HG03097 (cell line): ENCODE data around the gene HEXD.
"Not testable (repeated sequence)": the region's sequence is repeated elsewhere in the genome, so short reads cannot be mapped to it uniquely, and the experiment has no call there.

Source experiments
- ATAC-seq: cut with Tn5 transposase; IDR thresholded peaks from one replicate; pipeline ENCODE4 v1.9.1; 2021; ENCODE audit not compliant: unreplicated experiment, low FRiP score

HEXD gene

DNA sequence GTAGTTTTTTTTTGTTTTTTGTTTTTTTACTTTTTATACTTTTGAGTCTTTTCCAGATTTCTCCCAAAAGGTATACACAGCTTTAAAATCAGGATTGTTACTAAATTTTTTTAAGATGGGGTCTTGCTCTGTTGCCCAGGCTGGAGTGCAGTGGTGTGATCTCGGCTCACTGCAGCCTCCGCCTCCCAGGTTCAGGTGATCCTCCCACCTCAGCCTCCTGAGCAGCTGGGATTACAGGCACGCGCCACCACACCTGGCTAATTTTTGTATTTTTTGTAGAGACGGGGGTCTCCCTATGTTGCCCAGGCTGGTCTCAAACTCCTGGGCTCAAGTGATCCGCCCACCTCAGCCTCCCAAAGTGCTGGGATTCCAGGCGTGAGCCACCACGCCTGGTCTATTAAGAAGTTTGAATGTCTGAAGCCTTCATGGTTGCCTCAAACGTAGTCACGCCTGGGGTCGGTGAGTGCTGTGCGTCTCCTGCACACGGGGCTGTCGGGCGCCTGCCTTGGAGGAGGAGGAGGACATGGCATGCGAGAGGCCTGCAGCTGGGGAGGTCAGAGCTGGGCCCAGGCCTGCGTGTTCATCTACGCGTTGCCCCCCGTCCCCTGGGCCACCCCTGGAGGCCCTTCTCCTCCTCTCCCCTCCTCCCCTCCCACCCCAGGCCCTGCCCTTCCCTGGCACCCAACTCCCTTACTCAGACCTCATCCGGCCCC is 35.8 kb upstream of the HEXD start:
- not testable (repeated sequence) for ATAC-seq

DNA sequence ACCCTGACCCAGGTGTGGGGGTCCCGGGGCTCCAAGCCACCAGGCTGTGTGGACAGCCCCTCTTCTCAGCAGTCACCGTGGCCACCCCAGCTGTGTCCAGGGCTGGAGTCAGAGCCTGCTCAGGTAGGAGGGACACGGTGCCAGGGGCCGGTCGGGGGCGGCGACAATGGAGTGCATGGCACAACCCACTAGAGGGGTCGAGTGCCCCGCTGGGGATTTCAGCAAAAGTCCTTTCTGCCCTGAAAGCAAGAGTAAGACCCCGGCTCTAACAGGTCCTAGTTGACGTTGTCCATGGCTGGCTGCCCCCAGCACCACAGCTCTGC is 35.3 kb upstream of the HEXD start:
- ATAC-seq, result no peak

DNA sequence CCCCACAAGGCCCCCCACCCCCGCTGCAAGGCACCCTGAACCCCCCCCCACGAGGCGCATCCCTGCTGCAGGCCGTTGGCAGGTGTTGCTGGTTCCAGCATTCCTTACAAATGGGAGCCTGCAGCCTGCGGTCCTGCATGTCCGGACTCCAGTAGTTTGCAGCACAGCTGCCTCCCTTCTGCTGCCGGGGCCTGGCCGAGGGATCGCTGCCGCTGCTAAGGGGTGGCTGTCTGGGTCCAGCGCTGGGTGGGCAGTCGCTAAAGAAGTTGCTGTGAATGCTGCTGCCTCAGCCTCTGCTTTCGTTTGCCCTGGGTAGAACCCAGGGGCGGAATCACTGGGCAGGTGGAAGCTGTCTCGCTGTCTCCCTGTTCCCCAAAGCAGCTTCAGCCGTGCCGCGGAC is 34.7 kb upstream of the HEXD start:
- no peak for ATAC-seq

DNA sequence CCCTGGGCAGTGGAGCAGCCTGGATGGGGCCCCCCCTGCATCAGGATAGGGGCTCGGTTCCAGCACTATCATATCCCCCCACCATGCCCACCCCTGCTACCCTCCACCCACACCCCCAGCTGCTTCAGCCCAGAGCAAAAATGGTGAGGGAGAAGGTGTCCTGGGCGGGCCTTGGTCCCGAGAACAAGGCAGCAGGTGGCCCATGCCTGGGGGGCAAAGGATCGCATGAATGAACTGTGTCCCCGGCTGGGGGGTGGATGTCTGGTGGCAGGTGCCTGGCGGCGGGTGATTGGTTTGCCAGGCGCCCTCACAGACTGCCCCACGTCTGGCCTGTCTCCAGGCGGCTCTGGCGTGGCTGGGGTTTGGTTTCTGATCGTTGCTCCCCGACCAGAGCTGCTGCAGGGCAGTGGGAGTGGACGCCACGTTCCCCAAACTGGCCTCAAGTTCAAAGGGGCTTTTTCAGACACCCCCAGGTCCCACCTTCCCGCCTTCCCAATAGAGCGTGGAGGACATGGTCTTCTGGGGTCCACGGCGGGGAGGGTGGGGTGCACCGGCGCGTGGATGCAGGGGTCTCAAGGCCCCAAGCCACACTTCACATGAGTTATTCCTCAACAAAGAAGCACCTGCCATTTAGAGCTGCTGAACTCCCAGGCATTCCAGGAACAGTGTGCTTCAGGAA is 34.0 kb upstream of the HEXD start:
- no peak for ATAC-seq

DNA sequence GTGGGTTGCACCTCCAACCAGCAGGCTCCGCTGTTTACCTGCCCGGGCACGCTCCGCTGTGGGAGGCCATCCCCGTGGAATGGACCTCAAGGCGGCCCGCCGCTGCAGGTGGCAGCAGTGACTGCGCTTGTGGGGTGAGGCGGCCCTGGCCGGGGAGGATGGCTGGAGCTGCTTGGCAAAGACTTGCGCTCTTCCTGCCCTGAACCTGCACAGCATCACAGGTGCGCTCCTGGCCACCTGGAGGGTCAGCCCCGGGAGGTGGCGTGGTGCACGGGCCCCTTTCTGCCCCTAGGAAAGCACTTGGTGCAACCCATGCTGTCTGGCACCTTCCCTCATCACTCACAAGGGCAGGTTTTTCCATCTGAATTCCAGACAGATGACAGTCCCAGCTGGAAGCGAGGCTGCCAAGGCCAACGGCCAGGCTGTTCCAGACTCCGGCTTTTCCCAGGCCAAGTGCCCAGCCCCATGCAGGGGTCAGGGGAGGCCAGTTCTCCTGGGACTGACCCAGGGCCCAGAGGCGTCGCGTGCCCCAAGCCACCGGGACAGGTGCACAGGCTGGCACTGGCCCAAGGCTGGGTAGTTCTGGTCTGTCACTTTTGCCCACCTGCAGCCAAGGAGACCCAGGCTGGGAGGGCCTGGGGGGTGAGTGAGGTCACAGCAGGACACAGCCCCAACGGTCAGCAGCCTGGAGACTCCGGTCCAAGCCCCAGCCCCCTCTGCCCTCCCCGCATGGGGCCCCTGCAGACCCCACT is 33.2 kb upstream of the HEXD start:
- ATAC-seq, result no peak

DNA sequence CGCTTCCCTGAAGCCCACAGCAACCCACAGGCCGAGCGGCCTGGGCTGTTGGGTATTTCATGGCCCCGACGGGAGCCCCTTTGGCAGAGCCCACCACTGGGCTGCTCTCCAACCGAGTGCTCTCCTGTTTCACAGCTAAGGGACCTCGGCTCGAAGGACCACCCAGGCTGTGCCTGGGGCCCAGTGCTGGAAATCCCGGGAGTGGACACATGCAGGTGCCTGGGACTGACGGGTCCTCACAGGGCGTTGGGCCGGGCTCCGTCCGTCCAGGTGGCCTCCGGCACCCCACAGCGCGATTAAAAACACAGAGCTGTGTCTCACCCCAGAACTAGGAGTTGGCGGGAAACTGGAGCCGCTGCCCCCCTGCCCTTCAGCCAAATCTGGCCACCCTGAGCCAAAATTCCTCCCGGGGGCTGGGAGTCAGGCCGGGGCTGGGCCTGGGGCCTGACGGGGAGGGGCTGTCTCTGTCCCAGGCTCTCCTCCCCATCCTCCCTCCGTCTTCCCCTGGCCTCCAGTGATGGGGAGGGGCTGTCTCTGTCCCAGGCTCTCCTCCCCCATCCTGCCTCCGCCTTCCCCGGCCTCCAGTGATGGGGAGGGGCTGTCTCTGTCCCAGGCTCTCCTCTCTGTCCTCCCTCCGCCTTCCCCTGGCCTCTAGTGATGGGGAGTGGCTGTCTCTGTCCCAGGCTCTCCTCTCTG is 32.4 kb upstream of the HEXD start:
- ATAC-seq, result no peak

DNA sequence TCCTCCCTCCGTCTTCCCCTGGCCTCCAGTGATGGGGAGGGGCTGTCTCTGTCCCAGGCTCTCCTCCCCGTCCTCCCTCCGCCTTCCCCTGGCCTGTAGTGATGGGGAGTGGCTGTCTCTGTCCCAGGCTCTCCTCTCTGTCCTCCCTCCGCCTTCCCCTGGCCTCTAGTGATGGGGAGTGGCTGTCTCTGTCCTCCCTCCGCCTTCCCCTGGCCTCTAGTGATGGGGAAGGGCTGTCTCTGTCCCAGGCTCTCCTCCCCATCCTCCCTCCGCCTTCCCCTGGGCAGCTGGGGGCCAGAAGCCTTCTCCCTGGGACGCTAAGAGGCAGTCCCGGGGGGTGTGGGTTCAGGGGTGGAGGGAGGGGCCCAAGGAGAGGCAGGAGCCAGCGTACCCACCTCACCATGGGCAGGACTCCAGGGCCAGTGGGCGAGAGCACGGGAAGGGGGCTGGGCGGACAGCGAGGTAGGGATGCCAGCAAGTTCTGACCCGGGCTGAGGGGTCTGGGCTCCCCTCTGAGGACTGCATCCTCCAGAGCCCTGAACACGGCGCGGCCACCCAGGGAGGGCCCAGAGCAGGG is 31.8 kb upstream of the HEXD start:
- no peak for ATAC-seq

DNA sequence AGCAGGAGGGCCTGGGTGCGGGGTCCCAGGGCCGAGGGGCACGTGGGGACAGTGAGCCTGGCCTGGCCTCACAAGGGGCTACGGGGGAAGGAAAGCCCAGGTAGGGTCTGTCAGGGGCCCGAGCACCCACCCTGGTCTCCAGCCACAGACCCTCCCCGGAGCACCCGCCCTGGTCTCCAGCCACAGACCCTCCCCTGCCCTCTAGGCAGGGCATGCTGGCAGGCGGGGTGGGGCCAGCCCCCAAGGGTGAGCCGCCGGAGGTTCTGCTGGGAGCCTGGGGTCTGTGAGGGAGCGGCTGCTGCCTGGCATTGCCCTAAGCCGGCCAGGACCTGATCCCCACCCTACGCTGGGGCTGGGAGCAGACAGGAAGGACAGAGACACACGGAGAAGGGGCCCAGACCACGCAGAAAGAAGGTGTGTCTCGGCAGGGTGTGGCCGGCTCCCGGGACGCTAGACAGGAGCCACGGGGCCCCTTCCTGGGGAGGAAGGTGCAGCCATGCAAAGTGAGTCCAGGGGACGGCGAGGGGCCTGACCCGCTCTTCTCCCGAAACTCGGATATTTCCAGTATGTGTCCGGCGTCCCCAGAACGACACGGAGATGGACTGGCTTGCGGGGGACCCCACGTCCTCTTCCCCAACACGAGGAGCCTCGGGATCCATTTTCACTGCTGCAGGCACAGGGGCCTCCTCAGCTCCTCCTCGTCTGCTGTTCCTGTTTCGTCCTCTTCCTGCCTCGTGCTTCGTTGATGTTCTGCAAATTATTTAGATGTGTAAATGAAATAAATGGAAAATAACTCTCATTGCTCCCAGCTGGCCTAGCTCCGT is 31.1 kb upstream of the HEXD start:
- ATAC-seq, result no peak

DNA sequence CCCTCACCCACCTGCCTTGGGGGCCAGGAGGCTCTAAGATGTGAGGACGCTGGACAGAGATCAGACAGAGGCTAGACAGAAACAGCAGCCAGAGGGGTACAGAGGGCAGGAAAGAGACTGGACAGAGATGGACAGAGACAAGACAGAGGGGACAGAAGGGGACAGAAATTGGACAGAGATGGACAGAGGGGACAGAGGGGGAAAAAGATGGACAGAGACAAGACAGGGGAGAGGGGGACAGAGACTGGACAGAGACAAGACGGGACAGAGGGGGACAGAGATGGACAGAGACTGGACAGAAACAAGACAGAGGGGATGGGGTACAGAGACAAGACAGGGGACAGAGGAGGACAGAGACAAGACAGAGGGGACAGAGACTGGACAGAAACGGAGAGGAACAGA is 30.4 kb upstream of the HEXD start:
- no peak for ATAC-seq

DNA sequence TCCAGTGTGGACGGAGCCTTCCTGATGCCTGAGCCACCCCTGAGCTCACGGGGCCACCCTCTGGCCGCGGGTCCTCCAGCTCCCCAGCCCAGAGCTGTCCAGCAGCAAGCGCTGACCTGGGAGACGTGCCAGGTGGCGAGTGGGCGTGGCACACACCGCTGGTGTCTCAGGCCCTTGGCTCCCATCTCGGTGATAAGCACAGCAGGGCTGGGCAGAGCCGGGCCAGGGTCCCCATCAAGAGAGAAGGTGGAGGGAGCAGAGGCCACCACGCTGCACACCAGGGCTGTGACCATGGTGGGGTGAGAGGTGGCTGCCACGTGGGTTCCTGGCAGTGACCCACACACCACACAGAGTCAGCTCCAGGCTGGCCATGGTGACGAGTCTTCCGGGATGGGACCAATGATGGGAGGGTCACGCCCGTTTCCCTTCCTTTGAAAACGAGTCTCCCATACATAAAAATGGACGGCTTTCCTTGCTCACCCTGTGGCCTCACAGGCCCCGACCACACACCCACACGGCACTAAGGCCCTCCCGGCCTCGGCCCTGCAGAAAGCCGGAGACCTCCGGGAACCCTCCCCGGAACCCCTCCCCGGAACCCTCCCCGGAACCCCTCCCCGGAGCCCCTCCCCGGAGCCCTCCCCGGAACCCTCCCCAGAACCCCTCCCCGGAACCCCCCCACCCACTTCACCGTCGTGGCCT is 29.8 kb upstream of the HEXD start:
- no peak for ATAC-seq

DNA sequence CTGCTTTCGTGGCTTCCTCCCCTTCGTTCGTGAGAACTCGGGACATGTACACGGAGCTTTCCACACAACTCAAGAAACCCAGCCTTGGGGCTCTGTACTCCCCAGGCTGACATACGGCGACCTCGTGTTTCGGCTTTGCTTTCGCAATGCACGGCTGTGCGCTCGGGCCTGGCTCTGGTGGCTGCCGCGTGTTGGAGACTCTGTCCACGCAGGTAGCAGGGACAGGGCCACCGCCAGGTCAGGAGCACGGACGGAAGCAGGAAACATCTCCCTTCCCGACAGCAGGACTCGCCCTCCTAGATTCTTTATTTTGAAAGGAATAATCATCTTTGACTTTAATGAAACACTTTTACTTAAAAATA is 29.2 kb upstream of the HEXD start:
- ATAC-seq, result no peak

DNA sequence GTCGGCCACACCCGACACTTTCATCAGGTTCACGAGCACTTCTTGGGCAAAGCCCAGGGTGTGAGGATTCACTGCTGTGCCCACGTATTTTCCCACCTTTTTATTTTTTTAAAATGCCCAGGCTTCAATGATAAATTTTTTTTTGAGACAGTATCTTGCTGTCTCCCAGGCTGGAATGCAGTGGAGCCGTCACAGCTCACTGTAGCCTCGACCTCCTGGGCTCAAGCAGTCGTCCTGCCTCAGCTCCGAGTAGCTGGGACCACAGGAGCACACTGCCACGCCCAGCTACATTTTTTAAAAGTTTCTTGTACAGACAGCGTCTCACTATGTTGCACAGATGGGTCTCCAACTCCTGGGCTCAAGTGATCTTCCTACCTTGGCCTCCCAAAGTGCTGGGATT is 28.8 kb upstream of the HEXD start:
- ATAC-seq, result no peak

DNA sequence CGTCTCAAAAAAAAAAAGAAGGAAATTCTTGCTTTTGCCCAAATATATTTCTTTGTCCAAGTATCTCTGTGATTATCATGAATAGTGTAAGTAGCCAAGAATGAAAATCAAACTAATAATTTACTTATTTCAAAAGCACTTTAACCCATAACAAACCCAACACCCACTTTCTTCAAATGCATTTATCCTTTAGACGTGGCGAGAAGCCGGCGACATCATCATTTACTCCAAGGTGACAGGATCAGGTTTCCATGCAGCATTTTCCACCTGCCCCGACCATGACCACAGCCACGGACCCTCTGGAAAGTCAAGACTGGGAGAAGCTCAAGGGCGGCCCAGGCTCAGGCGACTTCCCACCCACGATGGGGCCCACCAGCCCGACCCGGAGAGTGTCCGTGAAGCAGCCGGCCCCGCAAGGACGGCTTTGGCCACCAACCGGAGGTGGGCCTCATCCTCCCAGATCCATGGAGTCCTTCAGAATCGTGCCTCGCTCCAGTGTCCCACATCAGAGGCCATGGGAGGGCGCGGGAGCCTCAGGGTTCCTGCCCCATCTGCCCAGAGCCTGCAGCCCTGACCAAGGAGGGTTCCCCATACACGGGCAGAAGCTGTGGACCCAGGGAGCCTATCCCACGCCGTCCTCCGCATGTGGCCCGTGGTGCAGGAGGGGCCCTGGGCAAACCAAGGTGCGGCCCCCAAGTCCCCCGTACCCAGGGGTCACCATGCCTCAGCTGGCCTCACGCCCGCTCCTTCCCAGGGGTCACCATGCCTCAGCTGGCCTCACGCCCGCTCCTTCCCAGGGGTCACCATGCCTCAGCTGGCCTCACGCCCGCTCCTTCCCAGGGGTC is 27.9 kb upstream of the HEXD start:
- ATAC-seq, result no peak

DNA sequence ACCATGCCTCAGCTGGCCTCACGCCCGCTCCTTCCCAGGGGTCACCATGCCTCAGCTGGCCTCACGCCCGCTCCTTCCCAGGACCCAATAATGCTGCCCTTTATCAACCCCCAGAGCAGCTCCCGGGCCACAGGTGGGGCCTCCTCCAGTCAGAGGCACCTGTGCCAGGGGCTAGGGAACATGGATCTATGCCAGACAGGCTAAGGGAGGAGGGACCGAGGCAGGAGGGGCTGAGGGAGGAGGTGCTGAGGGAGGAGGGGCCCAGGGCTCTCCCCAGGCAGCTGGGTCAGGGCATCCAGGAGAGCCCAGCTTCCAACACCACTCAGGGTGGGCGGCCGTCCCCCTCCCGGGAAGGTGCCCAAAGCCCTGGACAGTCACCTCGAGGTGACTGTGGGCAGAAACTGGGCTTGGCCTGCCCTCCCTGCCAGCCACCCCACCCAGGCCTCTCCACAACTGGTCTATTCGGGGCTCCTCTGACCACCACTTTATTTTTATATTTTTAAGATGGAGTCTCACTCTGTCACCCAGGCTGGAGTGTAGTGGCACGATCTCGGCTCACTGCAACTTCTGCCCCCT is 27.2 kb upstream of the HEXD start:
- no peak for ATAC-seq

DNA sequence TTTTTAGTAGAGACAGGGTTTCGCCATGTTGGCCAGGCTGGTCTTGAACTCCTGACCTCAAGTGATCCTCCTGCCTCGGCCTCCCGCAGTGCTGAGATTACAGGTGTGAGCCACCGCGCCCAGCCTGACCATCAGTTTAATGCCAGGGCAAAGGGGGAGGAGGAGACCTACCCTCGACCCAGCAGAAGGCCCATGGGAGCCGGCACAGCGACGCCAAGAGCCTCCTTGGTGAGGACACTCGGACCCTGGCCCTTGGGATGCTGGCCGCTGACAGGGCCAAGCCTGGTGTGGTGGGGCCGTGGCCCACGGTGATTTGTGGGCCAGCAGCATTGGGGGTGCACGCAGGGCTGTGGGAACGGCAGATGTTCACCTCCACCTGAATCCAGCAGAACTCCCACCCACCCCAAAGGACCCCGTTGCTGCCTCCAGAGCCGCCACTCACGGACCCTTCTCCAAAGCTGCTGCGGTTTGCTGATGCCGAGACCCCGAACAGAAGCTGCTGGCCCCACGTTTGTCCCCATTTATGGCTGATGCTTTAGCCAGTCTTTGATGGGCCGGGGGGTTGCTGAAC is 26.6 kb upstream of the HEXD start:
- ATAC-seq, result no peak

DNA sequence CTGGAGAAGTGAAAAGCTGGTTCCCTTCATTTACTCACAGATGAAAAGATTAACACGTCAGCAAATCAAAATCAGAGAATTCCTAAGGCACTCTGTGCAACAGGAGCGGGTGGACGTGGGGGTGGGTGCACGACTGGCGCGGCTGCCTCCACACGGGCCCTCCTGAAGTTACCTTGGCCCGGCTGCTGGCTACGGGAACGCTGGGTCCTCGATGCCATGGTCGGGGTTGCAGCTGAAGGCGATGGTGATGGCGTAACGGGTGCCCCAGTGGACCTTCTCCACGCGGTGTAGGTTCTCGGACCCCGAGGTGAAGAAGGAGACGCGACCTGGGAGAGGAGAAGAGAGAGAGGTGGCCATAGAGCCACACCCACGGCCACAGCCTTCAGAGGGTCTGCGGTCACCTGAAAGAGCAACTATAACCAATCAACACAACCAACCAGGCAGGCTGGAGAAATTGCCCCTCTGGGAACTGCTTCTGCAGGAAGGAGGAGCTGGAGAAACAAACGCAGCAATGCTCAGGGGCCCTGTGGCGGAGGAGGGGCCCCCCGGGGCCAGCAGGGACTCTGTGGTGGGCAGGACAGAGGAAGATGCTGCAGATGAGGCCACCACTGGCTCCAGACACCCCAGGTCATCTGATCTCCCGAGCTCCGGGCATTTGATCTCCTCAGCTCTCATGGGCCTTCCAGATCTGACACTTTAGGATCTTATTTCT is 25.8 kb upstream of the HEXD start:
- ATAC-seq, result no peak

DNA sequence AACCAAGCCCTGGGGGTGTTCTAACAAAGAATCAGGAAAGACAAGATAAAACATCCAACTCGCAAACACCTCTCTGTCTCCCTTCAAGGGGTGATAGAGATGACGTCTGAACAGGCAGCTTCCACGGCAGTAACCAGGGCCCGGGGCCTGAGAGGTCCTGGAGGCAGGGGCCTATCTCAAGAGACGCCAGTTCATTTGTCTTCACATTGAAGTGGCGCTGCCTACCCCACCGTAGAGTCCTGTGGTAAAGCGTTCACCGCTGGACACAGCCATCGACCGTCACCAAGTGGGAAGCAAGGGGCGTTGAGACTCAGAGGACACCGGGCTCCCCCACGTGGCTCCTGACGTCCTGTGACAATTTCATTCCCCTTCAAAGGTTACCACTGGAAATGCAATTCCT is 25.2 kb upstream of the HEXD start:
- no peak for ATAC-seq
